Loucy (cell line): ENCODE measurements around the gene GRID1.

Experiments used
- H2AFZ ChIP-seq: fragments of 200-600 bp; sonication (generic); 2 replicates; pipeline ENCODE4 v1.6.0; 2016; ENCODE audit warnings: antibody characterized with exemption, mild to moderate bottlenecking, low read length, moderate library complexity
- H3F3A ChIP-seq: fragments of 200-600 bp; 2 replicates; pipeline ENCODE4 v1.6.0; 2016; ENCODE audit warnings: antibody characterized with exemption, low read depth, mild to moderate bottlenecking
- H3K27me3 ChIP-seq: fragments of 200-600 bp; sonication (generic); 2 replicates; pipeline ENCODE4 v1.6.1; 2014; ENCODE audit warnings: low read length, mild to moderate bottlenecking; ENCODE audit not compliant: insufficient read depth, poor library complexity, severe bottlenecking
- H3K36me3 ChIP-seq: fragments of 200-600 bp; sonication (generic); 2 replicates; pipeline ENCODE4 v1.6.1; 2016; ENCODE audit warnings: low read length; ENCODE audit not compliant: insufficient read depth
- H3K4me1 ChIP-seq: fragments of 200-600 bp; sonication (generic); 2 replicates; pipeline ENCODE4 v1.5.1; 2014; ENCODE audit warnings: low read length, mild to moderate bottlenecking; ENCODE audit not compliant: insufficient read depth, poor library complexity, severe bottlenecking
- H3K4me2 ChIP-seq: fragments of 200-600 bp; sonication (generic); 2 replicates; pipeline ENCODE4 v1.6.0; 2014; ENCODE audit warnings: antibody characterized with exemption, low read length, low read depth, mild to moderate bottlenecking; ENCODE audit not compliant: poor library complexity, severe bottlenecking
- H3K4me3 ChIP-seq: fragments of 200-600 bp; sonication (generic); 2 replicates; pipeline ENCODE4 v1.5.1; 2014; ENCODE audit warnings: low read length, mild to moderate bottlenecking, mixed read lengths; ENCODE audit not compliant: poor library complexity, severe bottlenecking
- H3K79me2 ChIP-seq: fragments of 200-600 bp; sonication (generic); 2 replicates; pipeline ENCODE4 v1.6.1; 2014; ENCODE audit warnings: low read length; ENCODE audit not compliant: insufficient read depth
- H3K9ac ChIP-seq: fragments of 200-600 bp; sonication (generic); 2 replicates; pipeline ENCODE4 v1.6.0; 2014; ENCODE audit warnings: mild to moderate bottlenecking, low read depth, low read length, moderate library complexity; ENCODE audit not compliant: poor library complexity, severe bottlenecking
- H3K9me2 ChIP-seq: fragments of 200-600 bp; sonication (generic); replicated peaks from 2 replicates; pipeline ENCODE4 v1.6.1; 2016; ENCODE audit warnings: low read depth, low read length, mixed read lengths
- H3K9me3 ChIP-seq: fragments of 200-600 bp; sonication (generic); 2 replicates; pipeline ENCODE4 v1.6.1; 2014; ENCODE audit warnings: mild to moderate bottlenecking, antibody characterized with exemption, low read length, low read depth; ENCODE audit not compliant: insufficient read depth
- H4K20me1 ChIP-seq: fragments of 200-600 bp; sonication (generic); 2 replicates; pipeline ENCODE4 v1.6.0; 2014; ENCODE audit warnings: antibody characterized with exemption, low read length, mild to moderate bottlenecking; ENCODE audit not compliant: insufficient read depth, poor library complexity, severe bottlenecking
- CTCF ChIP-seq: fragments of 200-600 bp; sonication (generic); conservative IDR thresholded peaks from 2 replicates; pipeline ENCODE4 v1.5.1; 2014; ENCODE audit warnings: mild to moderate bottlenecking, antibody characterized with exemption, low read length
- EZH2phosphoT487 ChIP-seq: fragments of 200-600 bp; IDR thresholded peaks from 2 replicates; pipeline ENCODE4 v1.6.1; 2018; ENCODE audit warnings: antibody characterized with exemption, mild to moderate bottlenecking, moderate library complexity, borderline replicate concordance

The GRID1 gene

GRCh38 chr10:85580585-85580984 is 786.0 kb downstream of the GRID1 start:
- no peaks in the 10 kb centered on the region for H3K27me3 ChIP-seq
- H3K36me3 ChIP-seq = no peaks in the 10 kb centered on the region
- H3K9me2 ChIP-seq = no peaks in the 10 kb centered on the region
- no peak overlapping the region for H3K4me2 ChIP-seq
- H3K79me2 ChIP-seq = no peaks in the 10 kb centered on the region
- no peak overlapping the region for H3K9ac ChIP-seq
- H4K20me1 ChIP-seq = no peaks in the 10 kb centered on the region
- no peaks in the 10 kb centered on the region for H3K9me3 ChIP-seq
- no peak overlapping the region for H3K4me3 ChIP-seq
- H3F3A ChIP-seq = no peaks in the 10 kb centered on the region
- no peaks in the 10 kb centered on the region for H3K4me1 ChIP-seq
- H2AFZ ChIP-seq = no peak overlapping the region
- TF ChIP-seq EZH2phosphoT487 (no peak), CTCF (no peak)

GRCh38 chr10:85578860-85579259 is 787.7 kb downstream of the GRID1 start:
- H3K4me2 ChIP-seq = no peak overlapping the region
- no peaks in the 10 kb centered on the region for H3K79me2 ChIP-seq
- TF ChIP-seq CTCF = no peak
- TF ChIP-seq EZH2phosphoT487 = no peak
- H3K36me3 ChIP-seq = no peaks in the 10 kb centered on the region
- H3K9ac ChIP-seq = no peak overlapping the region
- H3K27me3 ChIP-seq = no peaks in the 10 kb centered on the region
- no peaks in the 10 kb centered on the region for H4K20me1 ChIP-seq
- no peaks in the 10 kb centered on the region for H3K4me1 ChIP-seq
- no peaks in the 10 kb centered on the region for H3K9me2 ChIP-seq
- H2AFZ ChIP-seq = no peak overlapping the region
- no peak overlapping the region for H3K4me3 ChIP-seq
- no peaks in the 10 kb centered on the region for H3K9me3 ChIP-seq
- H3F3A ChIP-seq = no peaks in the 10 kb centered on the region

GRCh38 chr10:85575441-85575840 is 791.2 kb downstream of the GRID1 start:
- H3K4me2 ChIP-seq = no peak overlapping the region
- H3K4me1 ChIP-seq = no peaks in the 10 kb centered on the region
- H3K36me3 ChIP-seq = no peaks in the 10 kb centered on the region
- H3K9me3 ChIP-seq = no peaks in the 10 kb centered on the region
- no peaks in the 10 kb centered on the region for H3F3A ChIP-seq
- TF ChIP-seq CTCF (no peak), EZH2phosphoT487 (no peak)
- no peaks in the 10 kb centered on the region for H4K20me1 ChIP-seq
- no peaks in the 10 kb centered on the region for H3K79me2 ChIP-seq
- no peak overlapping the region for H3K4me3 ChIP-seq
- H3K9me2 ChIP-seq = no peaks in the 10 kb centered on the region
- no peak overlapping the region for H3K9ac ChIP-seq
- no peak overlapping the region for H2AFZ ChIP-seq
- H3K27me3 ChIP-seq = no peaks in the 10 kb centered on the region
